IMR-90 (cell line): Measurements from ENCODE around the gene YES1. TPM values are rescaled to one million over a fixed set of nuclear protein-coding genes. Genes with fewer than 3 reads are reported as not detected.
A peak's percentile ranks its signal among the peaks of the same experiment; 100 is the strongest.

Source experiments
- ATAC-seq: fragments of 200-7000 bp; cut with Tn5 transposase; 2 replicates; pipeline ENCODE4 v1.9.1; 2020; ENCODE audit warnings: low read depth, mild to moderate bottlenecking, moderate library complexity
- BruUV-seq: library from RNA; stranded (reverse); fragments of 400-500 nt; replicated peaks from 2 replicates; lab custom pipeline; 2021; lab: Mats Ljungman, UMichigan
- CTCF ChIA-PET: fragments of 300-600 bp; formaldehyde crosslinking; extraction: SDS; loops from one replicate; lab custom pipeline; 2021; ENCODE audit warnings: antibody characterized with exemption; lab: Yijun Ruan, JAX
- POLR2A ChIA-PET: fragments of 300-600 bp; sonication (Branson Sonifier 250); formaldehyde crosslinking; loops from one replicate; lab custom pipeline; 2022; ENCODE audit warnings: antibody characterized with exemption; ENCODE audit not compliant: unreplicated experiment; lab: Charles Lee
- DNase-seq: peaks from one replicate; pipeline ENCODE4 v3.0.0; 2013
- H2AFZ ChIP-seq: replicated peaks from 2 replicates; pipeline ENCODE3; 2013; ENCODE audit warnings: low read length, mild to moderate bottlenecking; ENCODE audit not compliant: poor library complexity
- H2AK5ac ChIP-seq: 2 replicates; pipeline ENCODE4 v1.6.1; 2013; ENCODE audit warnings: low read depth, low read length, inconsistent platforms
- H2AK9ac ChIP-seq: replicated peaks from 2 replicates; pipeline ENCODE3; 2013; ENCODE audit warnings: mild to moderate bottlenecking, low read depth, low read length, moderate library complexity; ENCODE audit not compliant: poor library complexity
- H2BK120ac ChIP-seq: 2 replicates; pipeline ENCODE4 v1.6.1; 2013; ENCODE audit warnings: low read depth, low read length, inconsistent platforms
- H2BK15ac ChIP-seq: 3 replicates; pipeline ENCODE4 v1.6.1; 2013; ENCODE audit warnings: low read depth, low read length, inconsistent platforms
- H2BK20ac ChIP-seq: 2 replicates; pipeline ENCODE4 v1.6.1; 2013; ENCODE audit warnings: low read depth, mild to moderate bottlenecking, inconsistent platforms, low read length, moderate library complexity
- H2BK5ac ChIP-seq: 2 replicates; pipeline ENCODE4 v1.6.1; 2013; ENCODE audit warnings: mild to moderate bottlenecking, low read depth, low read length, inconsistent platforms; ENCODE audit not compliant: poor library complexity, severe bottlenecking
- H3K14ac ChIP-seq: replicated peaks from 2 replicates; pipeline ENCODE4 v1.6.1; 2013; ENCODE audit warnings: low read depth, low read length, inconsistent platforms
- H3K18ac ChIP-seq: 2 replicates; pipeline ENCODE4 v1.6.1; 2013; ENCODE audit warnings: low read depth, low read length, control low read depth
- H3K23ac ChIP-seq: 2 replicates; pipeline ENCODE4 v1.6.1; 2013; ENCODE audit warnings: low read depth, low read length, inconsistent platforms
- H3K27ac ChIP-seq: 2 replicates; pipeline ENCODE4 v1.5.1; 2013; ENCODE audit warnings: mild to moderate bottlenecking, control low read depth, low read length; ENCODE audit not compliant: insufficient read depth
- H3K27me3 ChIP-seq: 2 replicates; pipeline ENCODE4 v1.6.1; 2013; ENCODE audit warnings: low read length; ENCODE audit not compliant: control insufficient read depth, insufficient read depth
- H3K36me3 ChIP-seq: 2 replicates; pipeline ENCODE4 v1.6.1; 2013; ENCODE audit warnings: low read length, mixed read lengths; ENCODE audit not compliant: control insufficient read depth, insufficient read depth
- H3K4ac ChIP-seq: 2 replicates; pipeline ENCODE4 v1.6.1; 2013; ENCODE audit warnings: low read depth, low read length, inconsistent platforms
- H3K4me1 ChIP-seq: 2 replicates; pipeline ENCODE4 v1.6.1; 2013; ENCODE audit warnings: low read length, mixed read lengths; ENCODE audit not compliant: control insufficient read depth, insufficient read depth
- H3K4me2 ChIP-seq: 2 replicates; pipeline ENCODE4 v1.6.1; 2013; ENCODE audit warnings: low read depth, mild to moderate bottlenecking, control low read depth, low read length, moderate library complexity
- H3K4me3 ChIP-seq: 2 replicates; pipeline ENCODE4 v1.5.1; 2013; ENCODE audit warnings: low read depth, mild to moderate bottlenecking, control low read depth, low read length, moderate library complexity; ENCODE audit not compliant: insufficient read depth
- H3K56ac ChIP-seq: 2 replicates; pipeline ENCODE4 v1.6.1; 2013; ENCODE audit warnings: low read length, inconsistent platforms; ENCODE audit not compliant: insufficient read depth; ENCODE audit errors: extremely low read depth
- H3K79me1 ChIP-seq, 2 experiments: 2 replicates each; pipeline ENCODE4 v1.6.1; 2013; ENCODE audit warnings: low read length in 2 of 2, inconsistent platforms in 1 of 2, low read depth in 1 of 2
- H3K9ac ChIP-seq: 2 replicates; pipeline ENCODE4 v1.6.1; 2013; ENCODE audit warnings: low read depth, low read length, control low read depth
- H3K9me1 ChIP-seq: 2 replicates; pipeline ENCODE4 v1.6.1; 2013; ENCODE audit warnings: low read length, inconsistent platforms; ENCODE audit not compliant: insufficient read depth
- H3K9me3 ChIP-seq: 2 replicates; pipeline ENCODE4 v1.6.1; 2013; ENCODE audit warnings: low read length; ENCODE audit not compliant: control insufficient read depth, insufficient read depth
- H4K20me1 ChIP-seq: 2 replicates; pipeline ENCODE4 v1.6.1; 2013; ENCODE audit warnings: low read length, inconsistent platforms; ENCODE audit not compliant: insufficient read depth
- H4K5ac ChIP-seq: 2 replicates; pipeline ENCODE4 v1.6.1; 2013; ENCODE audit warnings: mild to moderate bottlenecking, low read depth, low read length, control low read depth
- H4K8ac ChIP-seq, 2 experiments: 2 replicates each; pipeline ENCODE4 v1.6.1; 2013; ENCODE audit warnings: low read depth in 2 of 2, low read length in 2 of 2, control low read depth in 1 of 2, inconsistent platforms in 1 of 2
- H4K91ac ChIP-seq: 2 replicates; pipeline ENCODE4 v1.6.1; 2013; ENCODE audit warnings: low read depth, low read length, inconsistent platforms; ENCODE audit not compliant: insufficient read depth
- CTCF ChIP-seq: conservative IDR thresholded peaks from 2 replicates; pipeline ENCODE4 v1.5.1; 2012; ENCODE audit warnings: mild to moderate bottlenecking, low read depth, low read length, improper control_type of control experiment
- MAZ ChIP-seq: IDR thresholded peaks from 2 replicates; pipeline ENCODE4 v1.6.1; 2012; ENCODE audit warnings: low read depth, mild to moderate bottlenecking, low read length, improper control_type of control experiment, moderate library complexity, borderline replicate concordance
- RAD21 ChIP-seq: IDR thresholded peaks from 2 replicates; pipeline ENCODE4 v1.6.1; 2012; ENCODE audit warnings: low read length, improper control_type of control experiment
- SMC3 ChIP-seq: fragments of 150-350 bp; IDR thresholded peaks from 2 replicates; pipeline ENCODE4 v1.6.1; 2016; ENCODE audit warnings: low read depth, mild to moderate bottlenecking, antibody characterized with exemption, low read length, moderate library complexity
- WGBS, 2 experiments: methylation state at CpG; one replicate each; pipeline versions ENCODE4 v1.1.5 to v1.1.7; 2013; ENCODE audit warnings: missing lambda C conversion rate in 2 of 2; ENCODE audit not compliant: insufficient read length in 1 of 2; ENCODE audit errors: extremely low coverage in 2 of 2; 5-methylcytosine and 5-hydroxymethylcytosine counted together
- dilution Hi-C: fragments of 300-500 bp; cut with HindIII; formaldehyde crosslinking; loops from one replicate; pipeline ENCODE4 v1.14.3; 2018; ENCODE audit warnings: low sequenced_read_pairs; ENCODE audit not compliant: unreplicated experiment
- in situ Hi-C: fragments of 300-500 bp; cut with MboI; formaldehyde crosslinking; loops from 3 replicates; pipeline ENCODE4 v1.14.3; 2019; ENCODE audit warnings: low sequenced_read_pairs, inconsistent platforms, mixed read lengths
- intact Hi-C: fragments of 100-400 bp; cut with micrococcal nuclease; formaldehyde crosslinking; loops from 2 replicates; pipeline ENCODE4 v1.10.0; 2022
- polyA plus RNA-seq, 3 experiments: library from polyadenylated mRNA; depleted of rRNA; stranded (reverse); fragments of >200 nt; gene quantifications; 2 replicates each; pipeline ENCODE4 v1.2.3, GENCODE V29; 2012; ENCODE audit warnings: low replicate concordance in 1 of 3
- total RNA-seq: library from RNA; depleted of rRNA; stranded (reverse); fragments of >200 nt; gene quantifications from 2 replicates; pipeline ENCODE4 v1.2.3, GENCODE V29; 2012

Gene YES1
- total and polyA plus RNA-seq, 2 of the 4 experiments (the other 2 are of a cell fraction) = 16.7 to 62.0 TPM

- Histone ChIP-seq H3K4ac (no peak overlapping the region), H3K14ac (no peak overlapping the region), H3K27me3 (peaks cover 4% of the 10 kb centered on the region), H3K4me3 (no peak overlapping the region), H3K4me1 (no peaks in the 10 kb centered on the region), H3K23ac (no peak overlapping the region), H4K91ac (no peak overlapping the region), H3K4me2 (peak overlapping the region; percentile 64; the same call in 1 of the 2 replicates), H2BK20ac (no peak overlapping the region), H4K5ac (no peak overlapping the region), H4K8ac (peak overlapping the region in 1 of 2 experiments; percentile 30; a peak in 1 of 4 replicates), H2AK9ac (no peak overlapping the region), H2AK5ac (no peak overlapping the region), H3K56ac (no peak overlapping the region), H3K9me1 (no peaks in the 10 kb centered on the region), H3K9ac (no peak overlapping the region), H3K18ac (no peak overlapping the region), H3K27ac (no peak overlapping the region), H2AFZ (peak overlapping the region; percentile 74), H4K20me1 (no peaks in the 10 kb centered on the region), H3K36me3 (no peaks in the 10 kb centered on the region), H2BK120ac (no peak overlapping the region), H3K79me1 (no peaks in the 10 kb centered on the region), H2BK15ac (no peak overlapping the region), H3K9me3 (no peaks in the 10 kb centered on the region), H2BK5ac (no peak overlapping the region)
- dilution Hi-C loops = no loop called here
- in situ Hi-C loops = loop anchor here (10.0 kb wide), 1 partner anchor 565 kb away; no protein-coding TSS in a partner anchor
- CTCF ChIA-PET = interaction anchor here (0.7 to 1.7 kb wide), 14 partner anchors 9 to 222 kb away, joined by 3 to 23 read pairs (median 5); partner anchors contain the start of gene ENOSF1
- DNase-seq = peak; percentile 70
- TF ChIP-seq CTCF (peak; percentile 90), MAZ (no peak), RAD21 (peak; percentile 76), SMC3 (peak; percentile 84)
- 10% methylated on average over 3 of the region's 14 CpGs; no CpG with 5 or more reads in 1 of the 2 experiments for WGBS, 2 experiments
- POLR2A ChIA-PET = no interaction called here
- BruUV-seq = no TSS peak
- intact Hi-C loops = loop anchor here (1.0 to 10.0 kb wide), 5 partner anchors 97 to 553 kb away; partner anchors contain the start of gene TYMS
- peak; percentile 99 for ATAC-seq
These were observed 27.4 kb upstream of the YES1 start for GRCh38 chr18:839224-840022.
